ENCODE data around the gene YOD1.

- TF ChIP-seq POLR2A (IDR thresholded peaks at IDR 0.05) (no peak), CTCF (IDR thresholded peaks at IDR 0.05) (no peak)
Observed at GRCh38 chr1:207028884-207029650, 21.9 kb downstream of the YOD1 start.

All from esophagus squamous epithelium (tissue), 4 donors.